Hematopoietic multipotent progenitor cell treated with erythropoietin and hydrocortisone succinate and interleukin-3 and kit ligand, for 6 days (in vitro differentiated cells): ENCODE measurements around the gene SMG6.
A peak's percentile ranks its signal among the peaks of the same experiment; 100 is the strongest.
"Not testable (repeated sequence)": the region's sequence is repeated elsewhere in the genome, so short reads cannot be mapped to it uniquely, and the experiment has no call there.

Source experiments
- DNase-seq: peaks from one replicate; pipeline ENCODE4 v3.0.0-alpha.2; 2015

SMG6 gene

DNA sequence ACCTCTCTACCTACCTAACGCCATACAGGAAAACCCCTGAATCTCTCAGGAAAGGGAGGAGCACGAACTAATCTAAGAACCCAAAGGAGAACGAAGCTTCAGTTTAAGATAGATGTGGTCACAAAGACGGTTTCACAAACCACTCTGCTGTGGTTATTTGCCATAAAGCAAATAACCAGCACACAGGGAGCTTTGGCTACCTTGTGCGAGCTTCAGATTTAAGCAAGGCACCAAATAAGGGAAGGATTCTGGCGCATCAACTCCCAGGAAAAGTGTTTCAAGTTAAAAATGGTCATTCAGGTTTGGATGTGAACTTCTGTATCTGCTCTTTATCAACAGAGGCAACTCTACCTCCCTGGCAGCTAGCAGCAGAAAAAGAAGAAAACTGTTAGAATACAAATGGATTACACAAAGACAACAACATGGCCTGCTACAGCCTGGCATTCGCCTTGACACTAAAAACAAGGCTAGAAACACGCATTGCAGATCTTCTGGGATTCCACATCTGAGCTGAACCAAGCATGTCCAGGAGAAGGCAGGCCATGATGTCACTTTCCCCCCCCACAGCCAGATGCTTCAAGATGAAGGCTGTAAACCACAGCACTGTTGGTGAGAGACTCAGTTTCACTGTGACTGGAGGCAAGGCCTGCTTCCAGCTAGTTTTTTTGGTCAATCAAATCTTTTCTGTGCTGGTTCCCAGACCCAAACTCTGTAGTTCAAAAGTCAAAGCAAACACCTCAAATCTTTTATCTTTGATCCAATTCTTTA, 43.6 kb downstream of the SMG6 start:
- DNase-seq, result peak; percentile 43

- not testable (repeated sequence) for DNase-seq
Observed at GRCh38 chr17:2258830-2259229, 44.8 kb downstream of the SMG6 start.

GRCh38 chr17:2253768-2254406, 49.7 kb downstream of the SMG6 start:
- no peak for DNase-seq

DNA sequence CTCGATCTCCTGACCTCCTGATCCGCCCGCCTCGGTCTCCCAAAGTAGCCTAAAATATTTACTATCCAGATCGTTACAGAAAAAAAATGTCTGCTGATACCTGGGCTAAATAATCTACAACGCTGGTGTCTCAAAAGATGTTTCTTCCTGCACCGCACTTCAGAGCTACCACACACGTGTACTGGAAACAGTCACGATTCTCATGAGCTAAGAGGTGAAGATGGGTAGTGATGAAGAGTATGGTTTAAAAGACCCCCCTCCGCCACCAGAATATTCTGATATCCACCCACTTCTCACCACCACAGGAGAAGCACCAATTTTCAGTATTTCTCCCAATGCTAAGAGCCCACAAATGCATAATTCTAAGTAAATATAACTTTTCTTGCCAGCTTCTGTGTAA, 50.2 kb downstream of the SMG6 start:
- DNase-seq, result no peak

DNA sequence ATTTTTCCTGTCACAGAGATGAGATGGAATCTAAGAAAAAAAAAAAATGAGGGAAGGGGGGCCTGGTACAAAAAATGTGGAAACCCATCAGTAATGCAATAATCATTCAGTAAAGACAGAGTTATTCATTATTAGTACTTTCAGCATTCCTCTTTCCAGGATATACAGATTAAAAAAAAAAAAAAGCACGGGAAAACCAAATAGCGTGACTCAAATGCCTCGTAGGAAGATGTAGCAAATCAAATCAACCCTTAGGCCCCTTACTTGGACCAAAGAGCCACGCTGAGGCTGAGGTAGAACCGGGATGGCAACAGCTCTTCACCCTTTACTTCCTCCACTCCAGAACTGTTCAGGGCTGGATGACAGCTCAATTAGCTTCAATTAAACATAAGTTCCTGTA, 52.5 kb downstream of the SMG6 start:
- DNase-seq, result no peak

GRCh38 chr17:2250140-2251095, 53.2 kb downstream of the SMG6 start:
- DNase-seq, result no peak

DNA sequence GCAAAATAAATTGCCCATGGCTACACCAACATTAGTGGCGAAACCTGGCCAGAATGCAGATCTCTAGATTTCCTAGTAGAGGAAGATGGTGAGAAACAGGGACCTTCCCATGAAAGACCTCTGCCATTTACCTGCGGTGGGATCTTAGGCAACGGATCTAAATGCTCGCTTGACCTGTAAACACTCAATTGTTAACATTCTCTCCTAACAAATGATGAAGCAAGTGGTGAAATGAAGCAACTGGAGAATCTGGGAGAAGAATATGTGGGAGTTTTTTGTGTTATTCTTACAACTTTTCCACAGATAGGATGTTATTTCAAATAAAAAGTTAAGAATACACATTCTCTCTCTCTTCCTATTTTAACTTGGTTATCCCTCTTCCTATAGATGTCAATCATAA, 56.6 kb downstream of the SMG6 start:
- no peak for DNase-seq

- peak; percentile 90 for DNase-seq
Observed at GRCh38 chr17:2244545-2245525, 58.8 kb downstream of the SMG6 start.

DNA sequence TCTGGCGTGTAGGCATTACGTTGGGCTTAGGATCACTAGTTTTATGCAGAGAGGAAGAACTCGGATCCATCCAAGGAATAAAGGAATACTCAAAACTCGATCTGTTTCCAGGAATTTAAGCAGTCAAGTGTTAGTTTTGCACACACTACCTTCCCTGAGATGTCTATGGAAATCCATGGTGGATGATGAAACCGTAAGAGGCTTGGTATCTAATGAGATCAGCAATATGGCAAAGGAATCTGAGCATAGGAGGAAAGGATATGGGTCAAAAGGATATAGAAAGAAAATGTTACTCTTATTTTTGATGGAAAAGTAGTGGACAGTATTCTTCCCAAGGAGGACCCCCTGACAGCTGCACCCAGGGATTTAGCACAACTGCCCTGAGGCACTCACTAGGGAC, 59.6 kb downstream of the SMG6 start:
- DNase-seq, result no peak

DNA sequence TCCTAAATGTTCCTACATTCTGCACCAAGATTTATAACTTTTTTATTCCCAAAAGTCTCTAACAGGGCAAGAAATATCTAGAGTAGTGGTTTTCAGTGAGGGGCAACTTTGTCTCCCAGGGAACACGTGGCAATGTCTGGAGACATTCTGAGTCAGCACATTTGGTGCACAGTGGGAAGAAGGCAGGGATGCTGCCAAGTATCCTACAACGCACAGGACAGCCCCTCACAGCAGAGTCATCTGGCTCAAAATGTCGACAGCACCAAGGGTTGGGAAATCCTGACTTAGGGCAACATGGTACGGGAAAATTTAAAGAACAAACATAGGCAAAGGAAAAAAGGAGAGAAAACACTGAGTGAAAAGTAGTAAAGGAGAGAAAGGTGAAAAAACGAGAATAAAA, 61.8 kb downstream of the SMG6 start:
- no peak for DNase-seq

- DNase-seq, result no peak
Observed at GRCh38 chr17:2240541-2240940, 63.0 kb downstream of the SMG6 start.

DNA sequence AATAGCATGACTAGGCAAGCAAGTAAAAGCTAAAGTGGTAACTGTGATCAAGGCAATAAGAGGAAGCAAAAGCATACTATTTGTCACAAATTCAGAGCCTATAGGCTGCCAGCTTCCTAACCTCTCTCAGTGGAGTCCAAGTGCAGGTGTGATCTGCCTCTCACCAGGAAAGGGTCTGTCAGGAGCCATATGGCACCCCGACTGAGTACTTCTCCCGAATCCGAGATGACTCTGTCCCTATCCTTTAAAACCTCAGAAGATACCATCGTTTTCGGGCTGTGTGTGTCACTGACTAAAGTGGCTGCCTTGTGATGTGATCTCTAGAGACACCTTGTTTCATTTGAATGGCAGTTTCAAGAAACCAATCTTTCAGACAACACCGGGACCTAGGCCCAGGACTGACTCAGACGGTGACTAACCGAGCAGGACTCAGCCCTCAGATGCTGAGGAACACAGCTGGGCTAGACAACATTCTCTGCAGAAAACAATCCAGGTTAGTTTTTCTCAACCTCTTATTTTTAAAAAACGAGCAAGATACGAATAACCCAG, 63.6 kb downstream of the SMG6 start:
- DNase-seq, result no peak

- DNase-seq, result no peak
Observed at GRCh38 chr17:2239170-2239551, 64.4 kb downstream of the SMG6 start.

DNA sequence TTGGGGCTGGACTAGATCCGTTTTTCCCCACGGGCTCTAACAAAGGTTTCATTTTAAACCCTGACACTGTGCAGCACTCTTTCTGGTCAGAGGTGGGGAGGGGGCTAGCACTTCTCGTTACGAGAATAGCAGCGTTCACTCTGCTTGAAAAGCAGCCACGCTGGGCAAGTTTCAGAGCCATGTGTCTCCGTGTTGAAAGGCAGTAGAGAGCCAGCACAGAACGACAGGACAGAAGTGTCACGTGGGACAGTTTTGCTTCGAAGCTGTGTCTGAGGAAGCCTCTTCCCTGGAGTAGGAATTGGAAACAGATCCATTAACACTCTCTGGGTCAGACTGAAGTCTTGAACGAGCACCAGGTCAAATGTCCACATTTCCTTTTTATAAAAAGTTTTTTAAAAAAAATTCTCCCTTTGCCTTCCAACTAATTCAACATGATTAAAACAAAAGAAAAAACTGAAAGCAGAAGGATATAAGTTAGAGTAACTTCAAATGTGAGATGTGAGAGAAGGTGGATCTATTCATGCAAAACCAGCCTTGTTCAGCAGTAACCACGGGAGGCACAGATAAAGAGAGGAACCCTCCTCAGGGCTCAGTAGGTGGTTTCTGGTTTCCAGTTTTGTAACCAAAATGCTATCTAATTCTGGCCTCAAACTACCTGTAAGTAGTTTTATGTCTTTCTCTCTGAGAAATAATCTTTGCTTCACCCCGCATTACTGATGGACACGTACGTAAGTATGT, 65.0 kb downstream of the SMG6 start:
- DNase-seq, result no peak

DNA sequence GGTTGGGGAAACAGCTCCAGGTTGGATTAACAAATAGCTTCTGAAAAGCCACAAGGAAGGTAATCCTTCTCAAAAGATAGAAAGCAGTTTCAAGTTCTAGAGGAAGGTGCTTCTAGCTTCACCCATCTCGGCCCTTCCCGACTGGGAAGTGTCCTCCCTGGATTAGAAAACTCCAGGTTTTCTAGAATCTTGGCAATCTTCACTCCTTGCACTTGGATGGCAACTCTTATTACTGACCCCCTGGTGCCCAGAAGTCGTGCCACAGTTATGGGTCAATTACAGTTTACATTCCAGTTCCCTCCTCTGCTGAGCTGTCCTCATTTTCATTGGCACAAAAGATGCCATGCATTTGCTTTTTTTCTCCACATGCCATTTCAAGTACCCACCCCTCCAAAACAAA, 65.6 kb downstream of the SMG6 start:
- no peak for DNase-seq

DNA sequence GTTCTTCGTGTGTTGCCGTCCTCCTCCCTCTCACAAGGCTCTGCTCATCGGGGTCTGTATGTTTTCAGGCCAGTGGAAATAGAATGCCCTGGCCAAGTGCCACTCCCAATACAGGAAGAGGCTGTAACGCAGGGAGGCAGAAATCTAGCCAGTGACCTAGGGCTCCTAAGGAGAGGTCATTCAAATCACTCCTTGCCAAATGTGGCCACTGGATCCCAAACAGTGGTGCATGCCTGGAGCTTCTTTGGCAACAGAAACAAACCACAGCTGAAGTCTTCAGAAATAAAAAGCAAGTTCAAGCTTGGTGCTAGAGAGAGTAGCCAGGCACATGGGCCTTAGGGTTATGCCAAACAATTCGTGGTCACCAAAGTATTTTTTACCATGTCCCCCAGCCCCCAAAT, 66.1 kb downstream of the SMG6 start:
- DNase-seq, result no peak

GRCh38 chr17:2235792-2236366, 67.7 kb downstream of the SMG6 start:
- DNase-seq, result no peak

DNA sequence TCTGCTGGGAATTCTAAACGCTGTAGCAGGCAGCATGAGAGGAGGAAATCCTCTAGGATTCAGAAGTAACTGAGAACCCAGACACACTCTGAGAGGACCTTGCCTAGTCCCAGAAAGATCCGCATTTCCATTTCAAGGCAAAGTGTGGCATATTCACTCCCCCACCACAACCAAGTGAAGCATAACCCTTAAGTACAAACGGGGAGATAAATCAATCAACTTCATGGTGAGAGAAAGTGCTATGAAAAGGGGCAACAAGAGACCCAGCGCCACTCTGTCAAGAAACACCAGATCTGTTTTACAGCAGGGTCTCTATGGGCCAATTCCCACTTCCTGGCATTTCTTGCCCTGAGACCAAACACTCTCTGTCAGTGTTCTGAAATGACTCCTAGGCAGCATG, 68.3 kb downstream of the SMG6 start:
- DNase-seq, result no peak

DNA sequence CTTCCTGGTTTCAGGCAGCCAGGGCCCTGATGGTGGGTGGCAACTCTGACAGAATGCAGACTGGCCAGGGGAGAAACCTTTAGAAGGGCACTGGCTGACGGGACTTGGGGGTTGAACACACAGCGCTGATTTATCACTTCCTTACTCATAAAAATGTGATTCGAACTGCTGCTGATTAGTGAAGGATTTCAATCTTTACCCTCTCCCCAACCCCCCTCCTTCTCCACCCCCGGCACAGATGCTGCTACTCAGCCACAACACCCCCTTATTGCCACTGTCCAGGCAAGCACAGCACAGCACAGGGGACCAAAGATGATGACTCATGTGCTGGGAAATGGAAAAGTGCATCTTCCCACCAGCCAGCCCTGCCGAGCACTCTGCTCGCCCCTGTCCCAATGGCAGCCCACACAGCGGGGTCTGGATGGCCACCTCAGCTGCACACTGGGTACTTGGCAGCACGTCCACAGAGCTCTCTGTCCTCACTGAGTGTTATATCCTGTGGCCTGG, 70.1 kb downstream of the SMG6 start:
- no peak for DNase-seq

DNA sequence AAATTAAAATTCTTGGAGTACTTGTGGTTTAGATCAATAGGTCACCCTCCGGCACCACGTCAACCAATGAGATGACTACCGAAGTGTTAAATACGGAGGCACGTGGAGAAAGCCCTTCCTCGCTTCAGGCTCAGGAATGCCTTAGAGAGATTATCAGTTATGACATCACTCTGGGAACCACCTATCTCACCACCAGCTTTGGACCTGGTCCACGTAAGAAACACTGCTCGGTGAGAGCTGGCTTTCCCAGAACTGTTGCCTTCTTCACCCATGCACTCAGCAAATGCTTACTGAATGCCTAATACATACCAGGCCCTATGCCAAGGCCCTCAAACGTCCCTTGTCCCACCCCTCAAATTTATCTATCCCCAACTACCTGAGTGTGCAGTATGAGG, 71.3 kb downstream of the SMG6 start:
- no peak for DNase-seq

DNA sequence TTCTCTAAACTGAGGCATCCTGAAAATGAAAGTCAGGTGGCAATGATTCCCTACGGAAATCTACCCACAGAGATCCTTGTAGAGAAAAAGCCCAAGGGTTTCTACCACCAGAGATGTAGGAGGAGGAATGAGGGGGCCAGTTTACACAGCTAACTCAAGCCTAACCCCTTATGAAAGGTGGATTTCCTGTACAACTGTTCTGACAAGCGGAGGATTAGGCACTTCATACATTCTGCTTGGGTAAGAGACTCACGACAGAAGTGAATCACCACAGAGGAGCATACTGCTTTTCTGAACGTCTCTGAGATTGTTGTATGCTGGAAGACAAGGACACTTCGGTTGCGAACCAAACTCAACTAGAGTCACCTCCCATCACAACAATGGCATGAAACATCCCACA, 72.7 kb downstream of the SMG6 start:
- no peak for DNase-seq
